Effector CD8-positive, alpha-beta T cell (primary cell): ENCODE data around the gene GOLGA6L7.
A peak's percentile ranks its signal among the peaks of the same experiment; 100 is the strongest.
"Not testable (repeated sequence)": the region's sequence is repeated elsewhere in the genome, so short reads cannot be mapped to it uniquely, and the experiment has no call there.

ENCODE experiments used
- DNase-seq: peaks from one replicate; lab custom pipeline; 2025; lab: John Stamatoyannopoulos, UW

GOLGA6L7 gene

DNA sequence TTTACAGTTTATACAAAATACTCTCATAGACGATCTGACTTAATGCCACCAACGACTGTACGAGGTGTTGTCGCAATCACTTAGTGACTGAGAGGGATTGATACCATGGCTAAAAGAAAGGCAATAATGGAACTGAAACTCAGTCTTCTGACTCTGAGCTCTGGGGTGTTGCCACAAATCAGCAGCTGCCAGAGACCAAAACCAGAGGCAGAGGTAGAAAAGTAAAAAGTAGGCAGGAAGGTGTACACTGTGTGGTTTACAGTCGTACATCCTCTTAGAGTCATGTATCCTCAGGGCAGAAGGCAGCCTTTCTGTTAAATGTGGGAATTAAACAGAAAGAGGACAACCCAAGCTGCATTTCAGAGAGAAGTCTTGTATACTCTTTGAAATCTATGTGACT, 1.2 kb downstream of the GOLGA6L7 start:
- DNase-seq = not testable (repeated sequence)

DNA sequence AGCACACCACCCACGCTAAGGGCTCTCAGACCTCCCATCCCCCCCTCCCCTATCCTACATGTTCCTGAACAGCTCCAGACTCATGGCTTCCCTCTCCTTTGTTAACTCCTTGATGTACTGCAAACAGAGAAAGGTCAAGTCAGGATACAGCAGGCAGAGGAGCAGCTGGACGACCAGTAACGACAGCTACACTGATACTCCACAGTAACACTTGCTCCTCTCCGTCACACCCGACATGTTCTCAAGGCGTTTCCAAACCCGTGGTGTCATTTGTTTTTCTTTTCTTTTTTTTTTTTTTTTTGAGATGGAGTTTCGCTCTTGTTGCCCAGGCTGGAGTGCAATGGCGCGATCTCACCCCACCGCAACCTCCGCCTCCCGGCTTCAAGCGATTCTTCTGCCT, 4.3 kb downstream of the GOLGA6L7 start:
- not testable (repeated sequence) for DNase-seq

- DNase-seq = not testable (repeated sequence)
Measured at GRCh38 chr15:28843520-28843919, 4.9 kb downstream of the GOLGA6L7 start.

- not testable (repeated sequence) for DNase-seq
Measured at GRCh38 chr15:28842210-28842609, 6.2 kb downstream of the GOLGA6L7 start.

DNA sequence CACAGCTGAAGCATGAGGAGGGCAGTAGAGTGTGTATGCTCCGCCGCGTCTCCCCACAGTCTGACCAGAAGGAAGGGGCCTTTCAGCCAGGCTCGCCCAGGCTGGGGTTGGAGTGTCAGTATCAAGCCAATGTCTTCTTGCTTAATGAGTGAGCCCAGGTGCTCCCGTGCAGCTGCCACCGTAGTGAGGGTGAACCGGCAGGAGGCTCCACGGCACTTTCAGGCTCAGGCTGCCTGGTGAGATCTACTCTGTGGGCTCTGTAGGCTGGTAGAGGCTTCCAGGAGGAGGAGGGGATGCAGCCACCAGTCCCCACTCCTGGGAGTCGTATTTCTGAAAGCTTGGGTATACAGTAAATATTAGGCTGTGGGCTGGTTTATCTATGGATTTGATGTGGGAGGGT, 8.2 kb downstream of the GOLGA6L7 start:
- DNase-seq = not testable (repeated sequence)

GRCh38 chr15:28834957-28835585, 13.4 kb downstream of the GOLGA6L7 start:
- not testable (repeated sequence) for DNase-seq

- peak; percentile 66 for DNase-seq
Measured at GRCh38 chr15:28831897-28832587, 16.4 kb downstream of the GOLGA6L7 start.

- DNase-seq = not testable (repeated sequence)
Measured at GRCh38 chr15:28821420-28821819, 27.0 kb downstream of the GOLGA6L7 start.

DNA sequence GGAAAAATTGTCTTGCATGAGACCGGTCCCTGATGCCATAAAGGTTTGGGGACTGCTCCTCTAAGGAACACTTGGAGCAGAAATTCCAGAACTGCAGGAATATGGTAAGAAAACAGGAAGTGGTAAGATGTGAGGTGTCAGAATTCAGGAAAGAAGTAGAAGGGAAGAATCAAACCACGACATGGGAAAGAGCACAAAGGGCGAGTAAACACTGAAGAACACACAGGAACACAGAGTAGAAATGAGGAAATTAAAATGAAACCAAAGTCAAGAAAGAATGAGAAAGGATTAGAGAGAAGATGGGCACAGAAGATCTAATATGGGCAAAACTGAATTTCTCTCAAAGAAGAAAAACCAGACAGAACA, 28.5 kb downstream of the GOLGA6L7 start:
- DNase-seq = not testable (repeated sequence)

GRCh38 chr15:28819019-28819929, 29.2 kb downstream of the GOLGA6L7 start:
- DNase-seq = not testable (repeated sequence)

DNA sequence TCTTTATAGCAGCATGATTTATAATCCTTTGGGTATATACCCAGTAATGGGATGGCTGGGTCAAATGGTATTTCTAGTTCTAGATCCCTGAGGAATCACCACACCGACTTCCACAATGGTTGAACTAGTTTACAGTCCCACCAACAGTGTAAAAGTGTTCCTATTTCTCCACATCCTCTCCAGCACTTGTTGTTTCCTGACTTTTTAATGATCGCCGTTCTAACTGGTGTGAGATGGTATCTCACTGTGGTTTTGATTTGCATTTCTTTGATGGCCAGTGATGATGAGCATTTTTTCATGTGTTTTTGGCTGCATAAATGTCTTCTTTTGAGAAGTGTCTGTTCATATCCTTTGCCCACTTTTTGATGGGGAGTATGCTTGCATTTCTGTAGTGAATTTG, 30.3 kb downstream of the GOLGA6L7 start:
- DNase-seq = not testable (repeated sequence)

GRCh38 chr15:28814059-28814458, 34.4 kb downstream of the GOLGA6L7 start:
- not testable (repeated sequence) for DNase-seq

GRCh38 chr15:28813392-28813791, 35.1 kb downstream of the GOLGA6L7 start:
- DNase-seq = not testable (repeated sequence)

GRCh38 chr15:28811852-28812550, 36.4 kb downstream of the GOLGA6L7 start:
- DNase-seq = not testable (repeated sequence)

GRCh38 chr15:28810444-28810843, 38.0 kb downstream of the GOLGA6L7 start:
- not testable (repeated sequence) for DNase-seq

DNA sequence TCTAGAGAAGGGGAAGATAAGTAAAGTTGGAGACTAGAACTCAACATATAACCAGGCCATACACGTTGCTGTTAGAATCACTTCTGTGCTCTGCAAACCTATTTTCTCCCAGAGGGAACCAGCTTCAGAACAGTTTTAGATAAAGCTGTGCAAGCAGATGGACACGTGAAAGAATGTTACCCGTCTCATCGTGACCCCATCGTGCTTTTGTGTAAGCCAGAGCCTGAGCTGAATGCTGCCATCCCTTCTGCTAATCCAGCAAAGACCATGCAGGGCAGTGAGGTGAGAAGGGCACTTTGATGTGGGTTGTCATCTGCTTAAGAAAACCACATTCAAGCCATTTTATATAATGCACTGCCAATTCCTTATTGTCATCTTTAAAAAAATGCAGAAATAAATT, 40.3 kb downstream of the GOLGA6L7 start:
- DNase-seq = not testable (repeated sequence)

- DNase-seq = not testable (repeated sequence)
Measured at GRCh38 chr15:28800366-28800765, 48.1 kb downstream of the GOLGA6L7 start.

GRCh38 chr15:28798234-28798633, 50.2 kb downstream of the GOLGA6L7 start:
- DNase-seq = not testable (repeated sequence)

DNA sequence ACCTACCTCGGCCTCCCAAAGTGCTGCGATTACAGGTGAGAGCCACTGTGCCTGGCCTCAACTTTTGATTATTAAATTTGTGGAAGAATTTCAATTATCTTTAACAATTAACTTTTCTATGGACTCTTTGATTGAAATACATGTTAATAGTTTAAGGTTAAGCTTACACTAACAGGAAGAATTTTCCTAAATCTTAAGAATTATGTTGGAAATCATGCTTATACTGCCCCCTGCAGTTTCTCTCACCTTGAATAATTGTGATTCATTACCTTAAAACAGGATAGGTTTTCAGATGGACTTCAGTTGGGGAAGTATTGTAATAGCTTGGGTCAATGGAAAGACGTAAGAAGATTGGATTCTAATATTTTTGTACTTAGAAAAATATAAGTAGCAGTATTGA, 54.2 kb downstream of the GOLGA6L7 start:
- DNase-seq = not testable (repeated sequence)
